ENCODE data around the gene PCOLCE2. TPM values are rescaled to one million over a fixed set of nuclear protein-coding genes. Genes with fewer than 3 reads are reported as not detected.

PCOLCE2 gene
- total RNA-seq, 1 donor from 2014 or later: 23.3 TPM

GRCh38 chr3:142768338-142768737, 120.5 kb downstream of the PCOLCE2 start:
- Histone ChIP-seq H3K27ac (no peak overlapping the region), H3K9me3 (no peaks in the 10 kb centered on the region), H3K4me1 (no peaks in the 10 kb centered on the region), H3K36me3 (no peaks in the 10 kb centered on the region), H3K27me3 (no peaks in the 10 kb centered on the region), H3K4me3 (no peak overlapping the region)
- TF ChIP-seq CTCF (IDR thresholded peaks at IDR 0.05): no peak
- DNase-seq (no peak), ATAC-seq (no peak)
- intact Hi-C loops (cut with DNase I): no loop called here

Other genes starting within 250 kb of the PCOLCE2 start
- gene TRPC1, start 165.0 kb downstream of the PCOLCE2 start, total RNA-seq: 5.6 TPM
- not detected for gene PAQR9, start 74.6 kb upstream of the PCOLCE2 start, total RNA-seq
- 75.8 TPM for gene U2SURP, start 112.5 kb upstream of the PCOLCE2 start, total RNA-seq
- gene CHST2, start 230.7 kb upstream of the PCOLCE2 start, total RNA-seq: 8.2 TPM